COLO668 (cell line): ENCODE measurements around the gene KIF3A.
A peak's percentile ranks its signal among the peaks of the same experiment; 100 is the strongest.

Source experiments
- DNase-seq: peaks from one replicate; lab custom pipeline; 2025; ENCODE audit not compliant: unreplicated experiment; lab: John Stamatoyannopoulos, UW

KIF3A gene

DNA sequence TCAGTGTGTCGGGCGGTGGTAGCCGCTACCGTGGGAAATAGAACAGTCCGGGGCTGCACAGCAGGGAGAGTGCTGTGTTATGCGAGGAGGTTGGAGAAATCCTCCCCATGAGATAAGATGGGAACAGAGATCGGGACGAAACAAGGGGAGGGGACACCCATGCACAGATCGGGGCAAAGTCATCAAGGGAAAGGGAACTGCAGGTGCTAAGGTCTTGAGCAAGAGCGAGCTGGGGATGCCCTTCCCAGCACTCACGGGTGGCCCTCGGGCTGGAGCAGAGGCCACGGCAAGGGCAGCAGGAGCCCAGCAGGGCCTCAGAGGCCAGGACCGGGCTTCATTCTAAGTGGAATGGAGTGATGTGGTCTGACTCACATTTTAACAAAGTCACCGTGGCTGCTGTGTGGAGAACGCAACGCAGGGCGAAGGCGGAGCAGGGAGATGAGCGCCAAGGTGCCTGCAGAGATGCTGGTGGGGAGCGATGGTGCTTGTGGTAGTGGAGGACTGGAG, 71.7 kb downstream of the KIF3A start:
- no peak for DNase-seq

DNA sequence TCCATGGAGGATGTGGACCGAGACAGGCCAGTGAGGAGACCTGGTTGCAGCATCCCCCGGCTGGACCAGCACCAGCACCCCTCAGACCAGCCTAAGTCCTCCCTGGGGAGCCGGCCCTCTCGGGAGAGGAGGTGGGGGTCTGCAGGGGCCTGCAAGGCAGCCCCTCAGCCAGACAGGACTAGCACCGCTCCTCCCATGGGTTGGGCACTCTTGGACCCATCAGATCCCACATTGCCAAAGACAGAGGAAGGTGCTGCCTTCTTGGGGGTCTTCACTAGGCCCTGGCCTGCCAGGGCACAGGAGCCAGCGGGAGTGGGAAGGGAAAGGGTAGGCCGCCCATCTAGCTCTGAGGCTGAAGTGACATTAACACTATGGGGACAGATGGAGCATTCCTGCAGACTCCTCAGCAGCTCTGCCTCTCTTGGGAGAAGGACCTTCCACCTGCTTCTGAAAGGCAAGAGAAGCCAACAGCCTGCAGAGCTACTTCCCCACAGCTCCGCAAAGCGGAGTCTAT, 72.6 kb downstream of the KIF3A start:
- DNase-seq = no peak

DNA sequence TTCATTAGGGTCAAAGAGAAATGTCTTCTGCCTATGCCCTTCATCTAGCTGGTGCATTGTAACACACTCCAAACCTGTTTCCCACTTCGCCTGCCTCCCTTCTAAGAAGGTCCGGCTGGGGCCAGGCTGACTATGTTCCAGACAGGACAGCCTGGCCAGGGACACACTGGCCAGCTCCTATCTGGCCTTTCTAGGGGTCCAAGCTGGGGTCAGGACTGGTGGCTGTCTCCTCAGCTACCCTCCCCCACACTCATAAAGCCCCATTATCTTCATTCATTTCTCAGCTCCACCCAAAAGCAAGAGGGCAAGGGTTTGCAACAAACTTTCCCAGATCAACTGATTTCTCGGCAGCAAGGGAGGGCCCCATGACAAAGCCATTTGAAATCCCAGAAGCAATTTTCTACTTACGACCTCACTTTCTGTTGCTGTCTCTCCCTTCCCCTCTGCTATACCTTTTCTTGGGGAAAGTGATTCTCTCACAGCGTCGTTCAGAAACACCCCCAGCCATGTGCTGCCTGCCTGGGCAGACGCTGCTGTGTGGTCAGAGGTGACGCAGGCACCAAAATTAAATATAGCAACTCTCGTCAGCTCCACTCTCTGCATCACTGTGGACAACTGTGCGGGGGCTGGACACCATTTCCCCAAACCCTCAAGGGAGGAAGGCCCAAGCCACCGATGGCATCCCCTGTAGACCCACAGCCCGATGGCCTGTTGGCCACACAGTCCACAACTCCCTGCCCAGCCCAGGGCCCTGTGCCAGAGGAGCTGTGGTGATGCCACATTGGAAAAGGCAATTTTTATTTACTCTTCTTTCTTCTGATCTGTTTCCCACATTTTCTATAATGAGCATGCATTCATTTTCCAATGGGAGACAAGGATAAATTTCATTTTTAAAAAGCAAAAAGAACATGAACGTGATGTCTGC, 73.3 kb downstream of the KIF3A start:
- DNase-seq = no peak

DNA sequence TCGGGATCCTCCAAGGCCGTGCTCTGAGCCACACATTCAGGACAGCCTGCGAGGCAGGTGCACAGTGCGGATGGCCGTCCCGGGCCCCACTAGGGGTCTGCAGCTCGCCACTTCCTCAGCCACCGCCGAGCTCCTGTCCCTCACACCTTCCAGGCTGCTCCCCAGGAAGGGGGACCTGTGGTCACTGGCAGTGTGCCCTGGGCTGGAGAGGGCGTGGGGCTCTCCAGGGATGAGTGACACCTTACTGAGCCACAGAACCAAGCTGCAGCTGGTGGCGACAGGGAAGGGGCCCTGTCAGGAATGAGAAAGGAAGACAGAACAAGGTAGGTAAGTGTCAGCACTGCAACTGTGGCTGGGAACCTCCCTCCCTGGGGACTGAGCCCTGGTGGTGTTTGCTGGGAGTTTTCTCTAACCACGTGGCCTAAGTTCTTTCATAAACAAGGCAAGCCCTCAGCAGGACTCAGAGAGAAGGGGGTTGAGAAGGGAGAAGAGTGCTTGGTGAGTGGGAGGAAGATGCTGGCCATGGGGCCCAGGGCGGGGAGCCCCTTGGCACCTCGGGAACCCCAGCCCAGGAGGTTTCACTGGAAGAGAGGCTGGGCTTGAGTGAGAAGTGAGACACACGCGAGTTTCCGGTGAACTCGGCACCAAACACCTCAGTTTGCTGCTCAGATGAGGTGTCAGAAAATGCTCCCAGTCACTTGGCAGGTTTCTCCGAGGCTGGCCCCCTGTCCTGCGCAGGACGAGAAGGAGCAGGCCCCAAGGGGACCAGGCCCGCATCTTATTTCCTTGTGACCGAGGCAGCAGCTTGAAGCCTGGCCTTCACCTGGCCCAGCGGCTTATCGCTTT, 74.2 kb downstream of the KIF3A start:
- DNase-seq = no peak

DNA sequence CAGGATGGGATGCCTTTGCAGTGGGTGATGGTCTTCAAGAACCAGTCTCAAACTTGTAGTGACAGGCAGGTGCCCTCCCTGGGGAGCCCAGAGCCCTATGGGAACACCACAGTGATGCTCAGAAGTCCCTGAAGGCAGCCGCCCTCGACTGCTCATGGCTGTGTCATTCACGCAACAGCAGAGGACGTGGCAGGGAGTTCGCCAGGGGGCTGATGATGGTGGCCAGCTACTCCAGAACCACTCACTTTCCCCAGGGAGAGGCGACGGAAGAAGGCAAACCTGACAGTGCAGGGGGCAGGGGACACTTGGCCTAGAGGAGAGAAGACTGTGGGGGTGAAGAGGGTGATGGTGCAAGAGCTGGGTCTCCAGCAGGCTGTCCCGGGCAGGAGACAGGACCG, 75.3 kb downstream of the KIF3A start:
- no peak for DNase-seq

DNA sequence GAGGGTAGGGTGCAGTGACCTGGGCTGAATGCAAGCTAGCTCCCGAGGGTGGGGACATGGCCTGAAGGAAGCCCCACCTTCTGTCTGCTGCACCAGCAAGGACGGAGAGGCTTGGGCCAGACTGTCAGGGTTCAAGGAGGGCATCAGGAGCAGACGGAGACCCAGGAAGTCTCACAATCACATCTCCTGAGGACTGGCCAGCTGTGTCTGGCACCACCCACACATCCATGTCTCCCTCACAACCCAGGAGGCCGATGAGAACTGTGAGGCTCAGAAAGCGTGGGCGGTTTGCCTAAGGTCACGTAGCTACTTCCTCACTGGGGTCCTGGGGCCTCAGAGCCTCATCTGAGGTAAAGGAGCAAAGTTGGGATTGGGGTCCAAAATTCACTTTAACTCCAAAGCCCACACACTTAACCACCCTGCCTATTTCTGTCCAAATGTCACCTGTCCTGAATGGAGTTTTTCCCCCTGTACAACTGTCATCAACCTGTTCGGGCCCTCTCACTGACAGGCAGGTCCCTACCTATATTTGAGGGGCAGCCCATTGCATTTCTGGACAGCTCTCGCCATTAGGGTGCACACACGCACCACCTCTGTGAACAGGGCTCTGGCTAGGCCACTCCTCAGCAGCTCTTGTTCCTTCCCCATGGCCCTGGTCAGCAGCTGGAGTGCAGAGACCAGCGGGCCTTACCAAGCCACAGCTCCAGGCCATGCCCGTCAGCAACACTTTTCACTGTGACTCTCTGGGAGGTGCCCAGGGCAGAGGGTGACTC, 75.9 kb downstream of the KIF3A start:
- no peak for DNase-seq

DNA sequence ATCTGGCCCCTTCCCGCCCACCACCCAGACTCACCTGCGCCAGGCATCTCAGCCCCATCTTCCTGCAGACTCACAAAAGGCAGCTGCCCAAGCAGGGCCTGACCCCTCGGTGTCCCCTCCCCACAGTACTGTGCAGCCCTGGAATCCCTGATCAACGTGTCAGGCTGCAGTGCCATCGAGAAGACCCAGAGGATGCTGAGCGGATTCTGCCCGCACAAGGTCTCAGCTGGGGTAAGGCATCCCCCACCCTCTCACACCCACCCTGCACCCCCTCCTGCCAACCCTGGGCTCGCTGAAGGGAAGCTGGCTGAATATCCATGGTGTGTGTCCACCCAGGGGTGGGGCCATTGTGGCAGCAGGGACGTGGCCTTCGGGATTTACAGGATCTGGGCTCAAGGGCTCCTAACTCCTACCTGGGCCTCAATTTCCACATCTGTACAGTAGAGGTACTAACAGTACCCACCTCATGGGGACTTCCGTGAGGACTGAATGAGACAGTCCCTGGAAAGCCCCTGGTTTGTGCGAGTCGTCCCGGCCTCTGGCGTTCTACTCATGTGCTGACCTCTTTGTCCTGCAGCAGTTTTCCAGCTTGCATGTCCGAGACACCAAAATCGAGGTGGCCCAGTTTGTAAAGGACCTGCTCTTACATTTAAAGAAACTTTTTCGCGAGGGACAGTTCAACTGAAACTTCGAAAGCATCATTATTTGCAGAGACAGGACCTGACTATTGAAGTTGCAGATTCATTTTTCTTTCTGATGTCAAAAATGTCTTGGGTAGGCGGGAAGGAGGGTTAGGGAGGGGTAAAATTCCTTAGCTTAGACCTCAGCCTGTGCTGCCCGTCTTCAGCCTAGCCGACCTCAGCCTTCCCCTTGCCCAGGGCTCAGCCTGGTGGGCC, 77.5 kb downstream of the KIF3A start:
- no peak for DNase-seq

DNA sequence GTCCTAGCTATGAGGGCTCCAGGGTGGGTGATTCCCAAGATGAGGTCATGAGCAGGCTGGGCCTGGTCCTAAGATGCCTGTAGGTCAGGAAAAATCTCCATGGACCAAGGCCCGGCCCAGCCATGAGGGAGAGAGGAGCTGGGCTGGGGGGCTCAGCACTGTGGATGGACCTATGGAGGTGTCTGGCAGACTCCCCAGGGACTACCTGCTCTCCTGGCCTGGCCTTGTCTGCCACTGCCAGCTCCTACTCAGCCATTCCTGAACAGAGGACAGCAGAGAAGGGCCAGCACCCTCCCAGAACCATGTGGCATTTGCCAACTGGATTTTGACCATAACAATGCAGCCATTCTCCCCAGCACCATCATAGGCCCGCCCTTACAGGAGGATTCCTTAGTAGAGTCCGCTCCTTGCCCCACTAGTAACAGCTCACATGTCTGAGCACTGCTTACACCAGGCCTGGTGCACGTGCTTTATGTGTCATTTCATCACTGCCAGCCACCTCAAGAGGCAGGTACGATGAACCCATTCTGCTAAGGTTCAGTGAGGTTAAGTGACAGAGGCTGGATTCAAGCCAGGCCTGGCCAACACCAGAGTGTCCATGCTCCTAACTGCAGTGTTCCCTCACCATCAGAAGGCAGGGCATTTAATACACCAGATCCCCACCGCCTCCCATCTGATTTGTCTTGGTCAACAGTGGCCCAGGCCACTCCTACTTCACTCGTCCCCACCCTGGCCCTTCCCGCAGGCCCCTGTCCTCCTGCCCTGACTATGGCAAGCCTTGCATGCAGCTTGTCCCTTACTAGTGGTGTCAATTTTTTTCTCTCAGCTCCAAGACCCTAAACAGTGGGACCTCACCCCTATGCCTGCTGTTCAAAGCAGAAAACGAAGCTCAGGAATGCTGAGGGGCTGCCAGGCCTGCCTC, 78.7 kb downstream of the KIF3A start:
- DNase-seq = no peak

DNA sequence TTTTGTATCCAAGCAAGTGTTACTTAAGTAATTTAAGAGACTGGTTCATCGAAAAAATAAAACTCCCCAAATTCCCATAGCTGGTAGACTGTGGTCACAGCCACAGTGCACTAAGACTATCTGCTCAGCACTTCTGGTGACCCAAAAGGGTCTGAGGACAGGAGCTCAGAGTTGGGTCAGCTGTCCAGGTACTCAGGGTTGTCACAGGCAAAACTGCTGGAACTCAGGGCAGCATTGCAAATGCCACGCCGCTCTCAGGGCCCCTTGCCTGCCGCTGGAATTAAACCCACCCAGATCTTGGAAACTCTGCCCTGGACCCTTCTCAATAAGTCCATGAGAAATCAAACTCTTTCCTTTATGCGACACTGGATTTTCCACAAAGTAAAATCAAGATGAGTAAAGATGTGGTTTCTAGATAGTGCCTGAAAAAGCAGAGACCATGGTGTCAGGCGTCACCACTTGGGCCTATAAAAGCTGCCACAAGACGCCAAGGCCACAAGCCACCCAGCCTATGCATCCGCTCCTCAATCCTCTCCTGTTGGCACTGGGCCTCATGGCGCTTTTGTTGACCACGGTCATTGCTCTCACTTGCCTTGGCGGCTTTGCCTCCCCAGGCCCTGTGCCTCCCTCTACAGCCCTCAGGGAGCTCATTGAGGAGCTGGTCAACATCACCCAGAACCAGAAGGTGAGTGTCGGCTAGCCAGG, 79.5 kb downstream of the KIF3A start, which contains the start of gene IL13:
Gene IL13, plus strand, starts transcription at position 498 of the 705 bp plus-strand sequence. Its CDS starts 14 bp downstream, at position 512.
- no peak for DNase-seq

DNA sequence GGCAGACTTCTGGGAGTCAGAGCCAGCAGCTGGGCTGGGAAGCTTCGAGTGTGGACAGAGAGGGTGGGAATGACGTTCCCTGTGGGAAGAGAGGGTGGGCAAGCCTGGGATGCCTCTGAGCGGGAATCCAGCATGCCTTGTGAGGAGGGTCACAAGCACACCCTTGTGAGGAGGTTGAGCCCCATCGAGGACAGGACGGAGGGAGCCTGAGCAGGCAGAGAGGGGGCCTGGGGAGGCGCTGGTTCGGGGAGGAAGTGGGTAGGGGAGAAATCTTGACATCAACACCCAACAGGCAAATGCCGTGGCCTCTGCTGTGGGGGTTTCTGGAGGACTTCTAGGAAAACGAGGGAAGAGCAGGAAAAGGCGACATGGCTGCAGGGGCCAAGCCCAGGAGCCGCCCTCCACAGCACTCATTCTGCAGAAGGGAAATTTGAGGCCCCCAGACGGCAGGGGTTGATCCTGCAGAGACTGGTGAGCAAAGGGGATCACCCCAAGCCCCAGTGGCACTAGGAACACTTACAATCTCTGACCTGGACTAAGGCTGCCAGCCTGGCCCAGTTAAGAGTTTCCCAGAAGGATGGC, 80.5 kb downstream of the KIF3A start:
- DNase-seq = no peak

DNA sequence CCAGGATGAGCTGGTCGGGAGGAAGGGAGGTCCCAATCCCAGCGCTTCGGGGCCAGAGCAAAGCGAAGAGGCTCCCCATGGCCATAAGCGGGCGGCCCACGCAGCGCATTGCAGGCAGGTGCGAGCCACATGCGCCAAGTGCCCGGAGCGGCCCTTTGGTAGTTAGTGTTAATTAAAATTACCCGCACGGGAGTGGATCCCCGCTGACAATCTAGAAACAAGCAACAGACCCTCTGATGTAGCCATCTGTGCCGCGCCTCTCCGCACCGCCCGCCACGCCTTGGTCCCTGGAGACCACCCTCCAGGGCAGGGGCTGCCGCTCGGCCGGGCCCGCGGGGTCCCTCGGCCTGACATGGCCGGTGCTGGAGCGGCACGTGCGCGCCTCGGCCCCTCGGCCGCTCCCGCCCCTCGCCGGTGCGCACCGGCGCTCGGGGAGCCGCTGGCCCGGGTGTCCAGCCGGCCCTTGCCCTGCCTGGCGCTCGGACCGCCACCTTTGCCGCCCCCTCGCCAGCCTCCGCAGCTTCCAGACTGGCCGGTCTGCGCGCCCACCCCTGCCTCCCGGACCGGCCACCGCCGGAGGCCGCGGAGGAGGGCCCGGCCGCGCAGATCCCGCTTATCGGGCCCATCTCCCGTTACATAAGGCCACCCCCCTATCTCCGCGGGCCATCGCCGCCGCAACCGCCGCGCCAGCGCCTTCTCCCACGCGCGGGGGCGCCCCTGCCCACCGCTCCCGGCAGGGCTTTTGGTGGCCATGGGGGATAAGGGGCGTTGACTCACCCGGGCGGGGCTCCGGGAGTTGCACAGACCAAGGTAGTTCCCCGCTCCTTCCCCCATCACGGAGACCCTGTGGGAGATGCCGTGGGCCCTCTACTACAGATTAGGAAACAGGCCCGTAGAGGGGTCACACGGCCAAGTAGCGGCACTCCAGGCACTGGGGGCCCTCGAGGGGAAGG, 81.2 kb downstream of the KIF3A start:
- DNase-seq = peak; percentile 25

DNA sequence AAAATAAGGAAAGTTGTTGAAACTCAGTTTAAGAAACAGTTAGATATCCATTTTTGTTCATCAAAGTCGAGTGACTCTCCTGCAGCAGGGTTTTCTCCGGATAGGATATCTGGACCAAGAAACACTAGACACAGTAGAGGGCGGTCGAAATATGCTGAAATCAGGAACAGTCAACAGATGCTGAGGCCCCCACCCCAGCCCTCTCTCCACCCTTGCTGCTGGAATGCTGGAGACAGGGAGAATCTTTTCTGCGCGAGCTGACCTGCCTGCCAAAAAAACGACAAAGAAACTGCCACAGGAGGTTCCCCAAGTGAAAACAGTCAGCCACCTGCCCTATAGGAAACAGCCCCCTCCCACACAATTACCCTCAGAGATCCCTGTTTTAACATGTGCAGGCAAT, 83.6 kb downstream of the KIF3A start:
- no peak for DNase-seq

DNA sequence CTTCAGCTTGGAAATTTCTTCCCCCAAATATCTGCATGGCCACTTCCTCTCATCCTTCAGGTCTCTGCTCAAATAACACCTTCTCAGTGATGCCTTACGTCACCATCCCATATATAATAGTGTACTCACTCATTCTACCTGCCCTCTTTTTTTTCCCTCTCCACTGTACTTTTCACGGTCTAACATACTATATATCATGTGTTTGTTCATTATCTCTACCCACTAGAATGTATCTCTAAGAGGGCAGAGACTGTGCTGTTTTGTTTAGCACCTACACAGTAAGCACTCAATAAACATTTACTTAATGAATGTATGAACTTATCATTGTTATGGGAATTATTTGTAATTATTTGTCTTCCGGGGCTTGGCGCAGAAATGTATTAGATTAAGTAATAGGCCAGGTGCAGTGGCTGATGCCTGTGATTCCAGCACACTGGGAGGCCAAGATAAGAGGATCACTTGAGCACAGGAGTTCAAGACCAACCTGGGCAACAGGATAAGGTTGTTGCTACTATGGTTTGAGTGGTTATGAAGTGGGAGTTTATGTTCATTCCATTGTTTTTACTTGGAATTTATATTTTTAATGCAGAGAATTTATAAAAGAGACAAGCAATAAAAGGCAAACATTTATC, 85.4 kb downstream of the KIF3A start:
- no peak for DNase-seq

DNA sequence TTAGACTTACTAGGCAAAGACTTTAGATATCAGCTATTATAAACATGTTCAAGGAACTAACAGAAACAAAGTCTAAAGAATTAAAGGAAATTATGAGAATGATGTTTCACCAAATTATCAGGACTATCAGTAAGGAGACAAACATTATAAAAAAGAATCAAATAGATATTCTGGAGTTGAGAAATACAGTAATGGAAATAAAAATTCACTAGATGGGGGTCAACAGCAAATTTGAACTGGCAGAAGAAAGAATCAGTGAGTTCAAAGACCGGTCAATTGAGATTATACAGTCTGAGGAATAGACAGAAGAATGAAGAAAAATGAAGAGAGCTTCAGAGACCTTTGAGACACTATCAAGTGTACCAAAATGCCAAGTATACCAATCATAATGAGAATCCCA, 89.0 kb downstream of the KIF3A start:
- no peak for DNase-seq

DNA sequence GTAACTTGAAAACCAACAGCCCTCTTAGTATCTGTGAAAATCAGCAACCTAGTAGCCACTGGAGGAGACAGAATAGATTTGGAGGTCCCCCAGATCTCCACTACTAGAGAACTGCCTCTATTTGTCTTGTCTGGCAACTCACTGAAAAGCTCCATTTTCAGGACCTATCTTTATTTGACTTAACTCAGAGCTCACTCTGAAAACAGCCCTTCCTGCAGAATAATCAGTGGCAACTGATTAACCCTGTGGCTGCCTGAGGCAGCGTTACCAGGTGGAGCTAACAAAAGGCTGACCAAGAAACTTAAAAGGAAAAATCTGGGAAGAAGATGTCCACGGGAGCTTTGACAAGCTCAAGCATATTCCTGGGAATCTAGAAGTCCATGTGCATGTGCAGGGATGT, 89.9 kb downstream of the KIF3A start:
- DNase-seq = no peak

DNA sequence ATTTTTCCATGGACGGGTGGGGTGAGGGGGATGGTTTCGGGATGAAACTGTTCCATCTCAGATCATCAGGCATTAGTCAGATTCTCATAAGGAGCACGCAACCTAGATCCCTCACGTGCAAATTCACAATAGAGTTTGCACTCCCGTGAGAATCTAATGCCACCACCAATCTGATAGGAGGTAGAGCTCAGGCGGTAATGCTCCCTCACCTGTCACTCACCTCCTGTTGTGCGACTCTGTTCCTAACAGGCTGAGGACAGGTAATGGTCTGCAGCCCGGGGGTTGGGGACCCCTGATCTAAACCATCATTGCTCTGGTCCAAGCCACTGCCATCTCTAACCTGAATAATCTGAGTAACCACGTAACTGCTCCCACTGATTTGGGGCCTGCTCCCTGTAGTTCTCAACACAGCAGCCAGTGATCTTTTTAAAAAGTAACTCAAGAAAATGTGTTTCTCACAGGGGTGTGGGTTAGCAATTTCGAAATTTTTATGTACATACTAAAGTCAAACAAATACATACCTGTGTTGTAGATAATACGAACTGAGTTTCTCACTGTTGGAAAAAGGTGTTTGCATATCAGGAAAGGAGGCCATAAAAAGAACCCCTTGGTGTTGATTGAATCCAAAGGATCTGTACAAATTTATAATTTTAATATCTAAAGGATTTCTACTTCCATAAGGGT, 90.6 kb downstream of the KIF3A start:
- no peak for DNase-seq
